Right lobe of liver (tissue), 4 donors: ENCODE data around the gene SLC8A1.

Experiments
- POLR2A ChIP-seq: fragments of 450-650 bp; IDR thresholded peaks from one replicate; pipeline ENCODE4 v1.6.1; 2017; ENCODE audit warnings: antibody characterized with exemption, mild to moderate bottlenecking
- TF ChIP-seq, protein P1 (sequence below), 4 donors: fragments of 200-600 bp in 3 of 4; fragments of 450-650 bp in 1 of 4; IDR thresholded peaks; one replicate each; pipeline versions ENCODE4 v1.5.1 to v1.8.0; 2016 to 2022; ENCODE audit warnings: antibody characterized with exemption in 4 of 4, mild to moderate bottlenecking in 2 of 4
- donor health status: DM: no; HTN: no; CAD: no.
- donor health status: DM: no; HTN: no; CAD: no.
- donor health status: DM: no; HTN: yes; CAD: no.

DNA sequence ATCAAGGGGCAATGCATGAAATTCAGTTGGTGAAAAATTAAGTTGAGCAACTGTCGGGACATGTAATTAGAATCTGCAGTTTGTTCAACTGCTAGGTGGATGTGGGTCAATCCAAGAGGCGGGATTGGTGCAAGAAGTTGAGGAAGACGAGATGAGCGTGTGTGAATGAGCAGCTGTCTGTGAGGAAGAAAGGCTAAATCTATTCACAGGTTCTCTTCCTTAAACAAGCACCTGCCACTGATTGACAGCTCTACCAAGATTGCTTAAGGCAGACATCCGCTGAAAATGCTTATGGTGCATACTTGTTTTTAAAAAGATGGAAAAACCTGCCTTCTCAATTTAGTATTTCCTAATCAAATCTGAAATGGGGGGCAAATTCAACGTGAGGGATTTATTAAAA is 349.4 kb downstream of the SLC8A1 start:
- TF ChIP-seq, protein P1, sequence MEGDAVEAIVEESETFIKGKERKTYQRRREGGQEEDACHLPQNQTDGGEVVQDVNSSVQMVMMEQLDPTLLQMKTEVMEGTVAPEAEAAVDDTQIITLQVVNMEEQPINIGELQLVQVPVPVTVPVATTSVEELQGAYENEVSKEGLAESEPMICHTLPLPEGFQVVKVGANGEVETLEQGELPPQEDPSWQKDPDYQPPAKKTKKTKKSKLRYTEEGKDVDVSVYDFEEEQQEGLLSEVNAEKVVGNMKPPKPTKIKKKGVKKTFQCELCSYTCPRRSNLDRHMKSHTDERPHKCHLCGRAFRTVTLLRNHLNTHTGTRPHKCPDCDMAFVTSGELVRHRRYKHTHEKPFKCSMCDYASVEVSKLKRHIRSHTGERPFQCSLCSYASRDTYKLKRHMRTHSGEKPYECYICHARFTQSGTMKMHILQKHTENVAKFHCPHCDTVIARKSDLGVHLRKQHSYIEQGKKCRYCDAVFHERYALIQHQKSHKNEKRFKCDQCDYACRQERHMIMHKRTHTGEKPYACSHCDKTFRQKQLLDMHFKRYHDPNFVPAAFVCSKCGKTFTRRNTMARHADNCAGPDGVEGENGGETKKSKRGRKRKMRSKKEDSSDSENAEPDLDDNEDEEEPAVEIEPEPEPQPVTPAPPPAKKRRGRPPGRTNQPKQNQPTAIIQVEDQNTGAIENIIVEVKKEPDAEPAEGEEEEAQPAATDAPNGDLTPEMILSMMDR (IDR thresholded peaks at IDR 0.05): no peak
- no peak for TF ChIP-seq POLR2A
